Liver (tissue), 9 donors: ENCODE measurements around the gene TRUB1. TPM values are rescaled to one million over a fixed set of nuclear protein-coding genes. Genes with fewer than 3 reads are reported as not detected.

ENCODE experiments used
- DNase-seq: peaks from one replicate; pipeline ENCODE4 v3.0.0-alpha.2; 2017; ENCODE audit warnings: low spot score
- H3K27ac ChIP-seq, 2 donors: one replicate each; pipeline ENCODE4 v1.7.0; 2013; ENCODE audit warnings: inconsistent platforms in 2 of 2, low read length in 2 of 2, control low read depth in 1 of 2, low read depth in 1 of 2, mild to moderate bottlenecking in 1 of 2
- H3K27me3 ChIP-seq, 4 donors: one replicate each; pipeline versions ENCODE4 v1.6.1 to v1.7.0; 2013; ENCODE audit warnings: low read length in 3 of 4, inconsistent platforms in 1 of 4, mild to moderate bottlenecking in 1 of 4, moderate library complexity in 1 of 4; ENCODE audit not compliant: control insufficient read depth in 4 of 4, insufficient read depth in 4 of 4
- H3K36me3 ChIP-seq, 4 donors: one replicate each; pipeline versions ENCODE4 v1.6.1 to v1.7.0; 2013; ENCODE audit warnings: low read length in 3 of 4, mild to moderate bottlenecking in 3 of 4, low read depth in 1 of 4, moderate library complexity in 1 of 4; ENCODE audit not compliant: control insufficient read depth in 4 of 4, insufficient read depth in 3 of 4
- H3K4me1 ChIP-seq, 4 donors: one replicate each; pipeline versions ENCODE4 v1.6.1 to v1.7.0; 2013; ENCODE audit warnings: low read length in 3 of 4, mild to moderate bottlenecking in 3 of 4, moderate library complexity in 1 of 4; ENCODE audit not compliant: control insufficient read depth in 4 of 4, insufficient read depth in 4 of 4
- H3K4me3 ChIP-seq, 3 donors: one replicate each; pipeline versions ENCODE4 v1.6.1 to v1.7.0; 2013; ENCODE audit warnings: low read length in 3 of 3, control low read depth in 1 of 3, low read depth in 1 of 3, mild to moderate bottlenecking in 1 of 3
- H3K9ac ChIP-seq, 2 donors: one replicate each; pipeline ENCODE4 v1.7.0; 2013; ENCODE audit warnings: low read length in 2 of 2, mild to moderate bottlenecking in 2 of 2, moderate library complexity in 2 of 2, control low read depth in 1 of 2, low read depth in 1 of 2
- H3K9me3 ChIP-seq, 4 donors: one replicate each; pipeline versions ENCODE4 v1.6.1 to v1.7.0; 2013; ENCODE audit warnings: low read length in 3 of 4; ENCODE audit not compliant: control insufficient read depth in 4 of 4
- EGR1 ChIP-seq, 2 donors: IDR thresholded peaks; 2 replicates each; pipeline ENCODE4 v1.6.1; 2016 to 2018; ENCODE audit warnings: antibody characterized with exemption in 2 of 2, low read depth in 2 of 2
- FOXA1 ChIP-seq: IDR thresholded peaks from 2 replicates; pipeline ENCODE4 v1.6.1; 2016; ENCODE audit warnings: antibody characterized with exemption
- FOXA2 ChIP-seq: IDR thresholded peaks from 2 replicates; pipeline ENCODE4 v1.6.1; 2016; ENCODE audit warnings: antibody characterized with exemption
- GABPA ChIP-seq, 2 donors: IDR thresholded peaks in 1 of 2; conservative IDR thresholded peaks in 1 of 2; 2 replicates each; pipeline ENCODE4 v1.6.1; 2016; ENCODE audit warnings: antibody characterized with exemption in 2 of 2, mild to moderate bottlenecking in 1 of 2, moderate library complexity in 1 of 2
- HNF4A ChIP-seq, 2 donors: conservative IDR thresholded peaks; 2 replicates each; pipeline ENCODE4 v1.6.1; 2016; ENCODE audit warnings: antibody characterized with exemption in 2 of 2, mild to moderate bottlenecking in 2 of 2
- HNF4G ChIP-seq: IDR thresholded peaks from 2 replicates; pipeline ENCODE4 v1.6.1; 2016; ENCODE audit warnings: antibody characterized with exemption
- JUND ChIP-seq, 2 donors: IDR thresholded peaks; 2 replicates each; pipeline ENCODE4 v1.6.1; 2016; ENCODE audit warnings: antibody characterized with exemption in 2 of 2
- NR2F2 ChIP-seq: IDR thresholded peaks from 2 replicates; pipeline ENCODE4 v1.6.1; 2016; ENCODE audit warnings: antibody characterized with exemption
- RAD21 ChIP-seq, 2 donors: IDR thresholded peaks; 2 replicates each; pipeline ENCODE4 v1.6.1; 2016; ENCODE audit warnings: antibody characterized with exemption in 2 of 2, mild to moderate bottlenecking in 2 of 2
- RXRA ChIP-seq, 2 donors: IDR thresholded peaks; 2 replicates each; pipeline ENCODE4 v1.6.1; 2017 to 2018; ENCODE audit warnings: antibody characterized with exemption in 2 of 2, mild to moderate bottlenecking in 1 of 2
- SP1 ChIP-seq: IDR thresholded peaks from 2 replicates; pipeline ENCODE4 v1.6.1; 2018; ENCODE audit warnings: antibody characterized with exemption, mild to moderate bottlenecking
- TAF1 ChIP-seq: conservative IDR thresholded peaks from 2 replicates; pipeline ENCODE4 v1.6.1; 2016; ENCODE audit warnings: antibody characterized with exemption, mild to moderate bottlenecking
- YY1 ChIP-seq: IDR thresholded peaks from 2 replicates; pipeline ENCODE4 v1.6.1; 2016; ENCODE audit warnings: antibody characterized with exemption, mild to moderate bottlenecking
- WGBS: extraction: QIAGEN DNeasy Blood & Tissue Kit; methylation state at CpG from one replicate; pipeline ENCODE4 v1.1.7; 2013; 5-methylcytosine and 5-hydroxymethylcytosine counted together
- polyA plus RNA-seq, 2 donors: library from polyadenylated mRNA; stranded (reverse) in 1 of 2; unstranded in 1 of 2; fragments of 200-250 nt in 1 of 2; fragments of >200 nt in 1 of 2; fragmentation: Nextera tagmentation in 1 of 2; extraction: Ambion mirVana in 1 of 2; gene quantifications; one replicate each; pipeline versions ENCODE4 v1.2.1 to v1.2.3, GENCODE V29; 2013 to 2015
- total RNA-seq, 2 donors: library from RNA; depleted of rRNA; stranded (reverse); fragments of >200 nt; gene quantifications; one replicate each; pipeline ENCODE4 v1.2.3, GENCODE V29; 2014
- TF ChIP-seq, protein P1 (sequence below): fragments of 150-350 bp; IDR thresholded peaks from 2 replicates; pipeline ENCODE4 v1.5.1; 2017; ENCODE audit warnings: improper control_type of control experiment, low read depth, low read length; ENCODE audit not compliant: missing input control
- TF ChIP-seq, protein P2 (sequence below): IDR thresholded peaks from 2 replicates; pipeline ENCODE4 v1.6.1; 2016; ENCODE audit warnings: antibody characterized with exemption
- TF ChIP-seq, protein P3 (sequence below): IDR thresholded peaks from 2 replicates; pipeline ENCODE4 v1.6.1; 2016; ENCODE audit warnings: antibody characterized with exemption
- TF ChIP-seq, protein P4 (sequence below): IDR thresholded peaks from 2 replicates; pipeline ENCODE4 v1.6.1; 2016; ENCODE audit warnings: antibody characterized with exemption
- TF ChIP-seq, protein P5 (sequence below): IDR thresholded peaks from 2 replicates; pipeline ENCODE4 v1.6.1; 2016; ENCODE audit warnings: antibody characterized with exemption, mild to moderate bottlenecking
- donor health status: healthy.
- donor health status: healthy.
- donor health status: healthy.
- donor health status: healthy.
- donor health status: healthy.

The TRUB1 gene
- total and polyA plus RNA-seq, 4 donors = 6.1 to 14.1 (median 8.3) TPM

DNA sequence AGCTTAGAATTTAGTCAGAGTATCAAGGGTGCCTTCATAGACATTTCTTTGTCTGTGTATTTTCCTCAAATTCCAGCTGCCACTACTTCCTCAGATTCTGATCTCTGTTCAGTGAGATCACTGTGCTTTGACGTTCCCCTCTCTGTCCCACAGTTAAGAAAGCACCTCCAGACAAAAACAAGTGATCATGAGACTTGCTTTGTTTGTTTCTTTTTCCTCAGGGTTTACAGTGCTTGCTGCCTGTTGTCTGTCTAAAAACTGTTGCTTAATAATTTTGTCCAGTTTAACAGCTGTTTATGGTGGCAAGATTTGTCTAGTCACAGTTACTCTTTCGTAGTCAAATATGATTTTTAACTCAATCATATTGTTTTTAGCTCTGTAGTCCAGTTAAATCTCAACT, 29.1 kb downstream of the TRUB1 start:
- H3K27ac ChIP-seq = no peak overlapping the region

DNA sequence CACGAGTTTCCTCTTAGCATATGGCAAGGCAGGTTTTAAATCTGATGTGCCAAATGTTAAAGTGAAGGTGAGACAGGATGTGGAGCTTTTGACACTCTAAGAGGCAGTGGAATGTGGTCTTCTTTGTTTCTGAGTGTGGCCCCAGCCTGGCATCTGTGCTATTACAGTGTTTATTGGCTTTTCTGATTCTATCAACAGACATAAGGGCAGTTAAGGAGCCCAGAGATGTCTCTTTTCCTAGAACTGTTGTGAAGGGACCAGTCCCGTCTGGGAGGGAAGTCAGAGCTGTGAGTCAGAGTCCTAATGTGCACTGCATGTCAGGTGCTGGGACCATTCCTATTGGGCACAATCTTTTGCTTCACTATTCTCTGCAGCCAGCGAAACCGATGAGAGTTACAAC, 32.5 kb downstream of the TRUB1 start:
- H3K27me3 ChIP-seq = no peaks in the 10 kb centered on the region
- no peak overlapping the region for H3K27ac ChIP-seq
- no peak for TF ChIP-seq RXRA (IDR thresholded peaks at IDR 0.05)
- TF ChIP-seq EGR1 (IDR thresholded peaks at IDR 0.05; ENCODE audit: low read depth in 2 of 2) = no peak
- TF ChIP-seq FOXA1 = no peak
- TF ChIP-seq, protein P1, sequence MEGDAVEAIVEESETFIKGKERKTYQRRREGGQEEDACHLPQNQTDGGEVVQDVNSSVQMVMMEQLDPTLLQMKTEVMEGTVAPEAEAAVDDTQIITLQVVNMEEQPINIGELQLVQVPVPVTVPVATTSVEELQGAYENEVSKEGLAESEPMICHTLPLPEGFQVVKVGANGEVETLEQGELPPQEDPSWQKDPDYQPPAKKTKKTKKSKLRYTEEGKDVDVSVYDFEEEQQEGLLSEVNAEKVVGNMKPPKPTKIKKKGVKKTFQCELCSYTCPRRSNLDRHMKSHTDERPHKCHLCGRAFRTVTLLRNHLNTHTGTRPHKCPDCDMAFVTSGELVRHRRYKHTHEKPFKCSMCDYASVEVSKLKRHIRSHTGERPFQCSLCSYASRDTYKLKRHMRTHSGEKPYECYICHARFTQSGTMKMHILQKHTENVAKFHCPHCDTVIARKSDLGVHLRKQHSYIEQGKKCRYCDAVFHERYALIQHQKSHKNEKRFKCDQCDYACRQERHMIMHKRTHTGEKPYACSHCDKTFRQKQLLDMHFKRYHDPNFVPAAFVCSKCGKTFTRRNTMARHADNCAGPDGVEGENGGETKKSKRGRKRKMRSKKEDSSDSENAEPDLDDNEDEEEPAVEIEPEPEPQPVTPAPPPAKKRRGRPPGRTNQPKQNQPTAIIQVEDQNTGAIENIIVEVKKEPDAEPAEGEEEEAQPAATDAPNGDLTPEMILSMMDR = no peak
- TF ChIP-seq HNF4A (conservative IDR thresholded peaks at IDR 0.05) = no peak
- no peak for TF ChIP-seq RAD21 (IDR thresholded peaks at IDR 0.05)
- no peaks in the 10 kb centered on the region for H3K4me1 ChIP-seq
- H3K4me3 ChIP-seq = no peak overlapping the region
- H3K36me3 ChIP-seq = peaks cover 0 to 8% (median 3%) of the 10 kb centered on the region in 4 donors
- DNase-seq = no peak
- no peaks in the 10 kb centered on the region for H3K9me3 ChIP-seq
- 92% methylated on average over 4 of the region's 4 CpGs for WGBS
- no peak overlapping the region for H3K9ac ChIP-seq

More for the DNA sequence above, 29.1 kb downstream of the TRUB1 start:
- Histone ChIP-seq H3K9me3 (no peaks in the 10 kb centered on the region), H3K9ac (no peak overlapping the region), H3K4me3 (no peak overlapping the region), H3K27me3 (no peaks in the 10 kb centered on the region), H3K36me3 (peaks cover 0 to 9% (median 8%) of the 10 kb centered on the region in 4 donors), H3K4me1 (no peaks in the 10 kb centered on the region)
- DNase-seq = no peak
- TF ChIP-seq RXRA (IDR thresholded peaks at IDR 0.05) = no peak
- TF ChIP-seq, protein P2, sequence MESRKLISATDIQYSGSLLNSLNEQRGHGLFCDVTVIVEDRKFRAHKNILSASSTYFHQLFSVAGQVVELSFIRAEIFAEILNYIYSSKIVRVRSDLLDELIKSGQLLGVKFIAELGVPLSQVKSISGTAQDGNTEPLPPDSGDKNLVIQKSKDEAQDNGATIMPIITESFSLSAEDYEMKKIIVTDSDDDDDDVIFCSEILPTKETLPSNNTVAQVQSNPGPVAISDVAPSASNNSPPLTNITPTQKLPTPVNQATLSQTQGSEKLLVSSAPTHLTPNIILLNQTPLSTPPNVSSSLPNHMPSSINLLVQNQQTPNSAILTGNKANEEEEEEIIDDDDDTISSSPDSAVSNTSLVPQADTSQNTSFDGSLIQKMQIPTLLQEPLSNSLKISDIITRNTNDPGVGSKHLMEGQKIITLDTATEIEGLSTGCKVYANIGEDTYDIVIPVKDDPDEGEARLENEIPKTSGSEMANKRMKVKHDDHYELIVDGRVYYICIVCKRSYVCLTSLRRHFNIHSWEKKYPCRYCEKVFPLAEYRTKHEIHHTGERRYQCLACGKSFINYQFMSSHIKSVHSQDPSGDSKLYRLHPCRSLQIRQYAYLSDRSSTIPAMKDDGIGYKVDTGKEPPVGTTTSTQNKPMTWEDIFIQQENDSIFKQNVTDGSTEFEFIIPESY = no peak
- TF ChIP-seq HNF4G = no peak
- no peak for TF ChIP-seq EGR1 (IDR thresholded peaks at IDR 0.05; ENCODE audit: low read depth in 2 of 2)
- no peak for TF ChIP-seq SP1
- no peak for TF ChIP-seq FOXA1
- no peak for TF ChIP-seq NR2F2
- no peak for TF ChIP-seq HNF4A (conservative IDR thresholded peaks at IDR 0.05)
- no peak for TF ChIP-seq FOXA2
- TF ChIP-seq, protein P3, sequence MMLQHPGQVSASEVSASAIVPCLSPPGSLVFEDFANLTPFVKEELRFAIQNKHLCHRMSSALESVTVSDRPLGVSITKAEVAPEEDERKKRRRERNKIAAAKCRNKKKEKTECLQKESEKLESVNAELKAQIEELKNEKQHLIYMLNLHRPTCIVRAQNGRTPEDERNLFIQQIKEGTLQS = no peak
- TF ChIP-seq RAD21 (IDR thresholded peaks at IDR 0.05) = no peak
- TF ChIP-seq GABPA (IDR thresholded peaks at IDR 0.05 in 1 of 2, conservative IDR thresholded peaks at IDR 0.05 in 1 of 2) = no peak
- no peak for TF ChIP-seq YY1
- no peak for TF ChIP-seq JUND (IDR thresholded peaks at IDR 0.05)
- TF ChIP-seq, protein P4, sequence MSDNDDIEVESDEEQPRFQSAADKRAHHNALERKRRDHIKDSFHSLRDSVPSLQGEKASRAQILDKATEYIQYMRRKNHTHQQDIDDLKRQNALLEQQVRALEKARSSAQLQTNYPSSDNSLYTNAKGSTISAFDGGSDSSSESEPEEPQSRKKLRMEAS = no peak
- WGBS = 78% methylated on average over 2 of the region's 2 CpGs

DNA sequence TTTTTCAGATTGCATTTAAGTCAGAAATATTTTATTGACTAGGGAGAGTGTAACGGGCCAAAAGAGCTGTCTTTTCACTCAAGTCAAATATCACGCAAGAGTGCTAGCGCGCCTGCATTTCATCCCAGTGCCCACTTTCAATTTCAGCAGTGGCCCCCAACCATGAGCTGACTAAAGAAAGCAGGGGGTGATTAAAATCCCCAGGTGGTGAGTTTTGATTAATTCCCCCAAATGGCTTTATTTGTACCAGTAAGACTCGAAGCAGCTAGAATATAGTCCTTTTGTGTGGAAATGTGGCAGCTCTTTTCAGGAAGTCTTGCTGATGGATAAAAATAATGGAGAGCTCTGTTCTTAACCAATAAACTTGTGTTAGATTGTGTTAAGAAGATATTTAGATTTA, 35.3 kb downstream of the TRUB1 start:
- Histone ChIP-seq H3K9ac (no peak overlapping the region), H3K4me1 (no peaks in the 10 kb centered on the region), H3K36me3 (peaks cover 0 to 8% (median 3%) of the 10 kb centered on the region in 4 donors), H3K9me3 (no peaks in the 10 kb centered on the region), H3K4me3 (no peak overlapping the region), H3K27ac (no peak overlapping the region), H3K27me3 (no peaks in the 10 kb centered on the region)
- WGBS = 96% methylated on average over 5 of the region's 5 CpGs
- no peak for DNase-seq
- TF ChIP-seq FOXA1 (no peak), GABPA (IDR thresholded peaks at IDR 0.05 in 1 of 2, conservative IDR thresholded peaks at IDR 0.05 in 1 of 2) (no peak), EGR1 (IDR thresholded peaks at IDR 0.05; ENCODE audit: low read depth in 2 of 2) (no peak), TAF1 (no peak), SP1 (no peak)
- TF ChIP-seq, protein P4 = no peak
- TF ChIP-seq, protein P3 = no peak
- TF ChIP-seq, protein P5, sequence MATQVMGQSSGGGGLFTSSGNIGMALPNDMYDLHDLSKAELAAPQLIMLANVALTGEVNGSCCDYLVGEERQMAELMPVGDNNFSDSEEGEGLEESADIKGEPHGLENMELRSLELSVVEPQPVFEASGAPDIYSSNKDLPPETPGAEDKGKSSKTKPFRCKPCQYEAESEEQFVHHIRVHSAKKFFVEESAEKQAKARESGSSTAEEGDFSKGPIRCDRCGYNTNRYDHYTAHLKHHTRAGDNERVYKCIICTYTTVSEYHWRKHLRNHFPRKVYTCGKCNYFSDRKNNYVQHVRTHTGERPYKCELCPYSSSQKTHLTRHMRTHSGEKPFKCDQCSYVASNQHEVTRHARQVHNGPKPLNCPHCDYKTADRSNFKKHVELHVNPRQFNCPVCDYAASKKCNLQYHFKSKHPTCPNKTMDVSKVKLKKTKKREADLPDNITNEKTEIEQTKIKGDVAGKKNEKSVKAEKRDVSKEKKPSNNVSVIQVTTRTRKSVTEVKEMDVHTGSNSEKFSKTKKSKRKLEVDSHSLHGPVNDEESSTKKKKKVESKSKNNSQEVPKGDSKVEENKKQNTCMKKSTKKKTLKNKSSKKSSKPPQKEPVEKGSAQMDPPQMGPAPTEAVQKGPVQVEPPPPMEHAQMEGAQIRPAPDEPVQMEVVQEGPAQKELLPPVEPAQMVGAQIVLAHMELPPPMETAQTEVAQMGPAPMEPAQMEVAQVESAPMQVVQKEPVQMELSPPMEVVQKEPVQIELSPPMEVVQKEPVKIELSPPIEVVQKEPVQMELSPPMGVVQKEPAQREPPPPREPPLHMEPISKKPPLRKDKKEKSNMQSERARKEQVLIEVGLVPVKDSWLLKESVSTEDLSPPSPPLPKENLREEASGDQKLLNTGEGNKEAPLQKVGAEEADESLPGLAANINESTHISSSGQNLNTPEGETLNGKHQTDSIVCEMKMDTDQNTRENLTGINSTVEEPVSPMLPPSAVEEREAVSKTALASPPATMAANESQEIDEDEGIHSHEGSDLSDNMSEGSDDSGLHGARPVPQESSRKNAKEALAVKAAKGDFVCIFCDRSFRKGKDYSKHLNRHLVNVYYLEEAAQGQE = no peak
